IPS-NIHi7 (cell line): Measurements from ENCODE around the gene RALGPS1.

ENCODE experiments used
- DNase-seq: peaks from one replicate; pipeline ENCODE4 v3.0.0; 2012; ENCODE audit warnings: mixed read lengths; ENCODE audit errors: extremely low spot score

Gene RALGPS1

GRCh38 chr9:127051881-127052595, 137.5 kb downstream of the RALGPS1 start:
- DNase-seq, result no peak

DNA sequence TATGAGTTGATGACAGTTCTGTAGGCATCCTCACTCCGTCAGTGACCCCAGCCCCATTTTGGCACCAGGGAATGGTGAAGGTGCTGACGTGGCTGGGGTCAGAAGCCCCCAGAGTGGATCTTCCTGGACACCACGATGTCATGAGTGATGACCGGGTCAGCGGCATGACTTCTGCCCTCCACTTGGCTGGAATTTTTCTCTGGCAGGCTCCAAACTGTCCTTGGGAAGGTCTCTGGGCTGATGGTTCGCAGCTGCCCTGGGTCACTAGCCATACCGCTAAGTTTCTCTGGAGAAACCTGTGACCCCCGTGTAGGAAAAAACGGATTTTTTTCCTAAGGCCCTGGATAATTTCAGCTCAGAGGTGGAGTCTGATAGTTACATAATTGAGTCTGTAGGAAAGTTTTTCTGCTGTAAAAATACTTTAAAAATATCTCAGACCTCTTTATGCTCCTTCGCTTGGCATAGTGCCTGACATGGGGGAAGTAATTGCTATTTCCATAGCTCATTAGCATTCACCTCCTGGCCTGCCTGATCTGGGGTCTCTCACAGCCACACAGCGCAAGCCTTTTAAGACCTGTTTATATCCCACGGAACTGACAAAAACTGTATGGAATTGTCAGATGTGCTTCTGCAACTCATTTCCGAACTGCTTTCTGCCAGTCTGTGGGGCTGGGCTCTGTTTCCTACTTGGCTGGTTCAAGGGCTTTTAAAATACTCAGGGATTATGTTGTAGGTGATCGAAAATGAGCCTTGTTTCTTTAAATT, 138.7 kb downstream of the RALGPS1 start:
- no peak for DNase-seq

- no peak for DNase-seq
Observed at GRCh38 chr9:127053960-127054359, 139.4 kb downstream of the RALGPS1 start.

- no peak for DNase-seq
Observed at GRCh38 chr9:127055745-127056402, 141.3 kb downstream of the RALGPS1 start.

- no peak for DNase-seq
Observed at GRCh38 chr9:127056446-127056845, 141.9 kb downstream of the RALGPS1 start.

DNA sequence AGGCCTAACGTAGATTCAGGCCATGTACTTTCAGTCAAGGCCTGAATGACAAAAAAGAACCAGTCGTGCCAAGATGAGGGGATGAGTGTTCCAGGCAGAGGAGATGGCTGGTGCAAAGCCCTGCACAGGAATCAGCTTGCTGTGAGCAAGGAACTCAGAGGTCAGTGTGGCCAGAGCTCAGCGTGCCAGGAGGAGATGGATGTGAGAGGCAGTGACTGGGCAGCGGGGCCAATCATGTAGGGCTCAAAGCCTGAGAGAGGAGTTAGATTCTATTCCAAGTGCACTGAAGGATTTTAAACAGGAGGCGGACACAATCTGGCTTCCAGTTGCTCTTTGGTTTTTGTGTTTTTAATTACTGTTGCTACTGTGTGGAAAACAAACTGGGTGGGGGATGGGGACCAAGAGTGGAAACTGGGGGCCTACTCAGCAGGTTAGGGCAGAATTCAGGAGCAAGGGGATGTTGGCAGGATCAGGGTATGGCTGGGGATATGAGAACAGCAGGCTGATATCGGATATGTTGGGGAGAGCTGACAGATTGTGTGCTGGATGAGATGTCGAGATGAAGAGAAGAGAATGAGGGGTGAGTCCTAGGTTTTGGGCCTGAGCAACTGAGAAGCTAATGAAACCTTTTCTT, 143.5 kb downstream of the RALGPS1 start:
- DNase-seq, result no peak

DNA sequence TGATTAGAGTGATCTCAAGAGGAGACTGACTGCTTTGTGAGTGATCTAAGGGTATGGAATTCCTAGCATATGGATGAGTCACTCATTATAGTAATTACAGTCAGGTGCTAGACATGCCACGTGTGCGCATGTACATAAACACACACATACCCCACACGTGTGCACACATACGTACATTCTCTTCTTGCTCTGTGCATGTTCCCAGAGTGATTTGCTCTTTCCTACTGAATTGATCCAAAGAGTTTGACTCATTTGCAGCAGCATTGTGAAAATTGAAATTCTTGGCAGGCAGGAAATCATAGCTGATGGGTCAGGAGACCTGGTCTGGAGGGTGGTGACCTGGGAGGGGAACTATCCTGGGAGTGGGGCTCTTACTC, 144.1 kb downstream of the RALGPS1 start:
- DNase-seq, result no peak

- no peak for DNase-seq
Observed at GRCh38 chr9:127059030-127059429, 144.4 kb downstream of the RALGPS1 start.

- DNase-seq, result no peak
Observed at GRCh38 chr9:127059765-127060361, 145.3 kb downstream of the RALGPS1 start.

- DNase-seq, result no peak
Observed at GRCh38 chr9:127061411-127061810, 146.8 kb downstream of the RALGPS1 start.

GRCh38 chr9:127064335-127064734, 149.8 kb downstream of the RALGPS1 start:
- no peak for DNase-seq

GRCh38 chr9:127065592-127065991, 151.0 kb downstream of the RALGPS1 start:
- DNase-seq, result no peak

GRCh38 chr9:127066060-127066850, 151.7 kb downstream of the RALGPS1 start:
- no peak for DNase-seq

GRCh38 chr9:127066851-127067136, 152.2 kb downstream of the RALGPS1 start:
- DNase-seq, result no peak

- no peak for DNase-seq
Observed at GRCh38 chr9:127067603-127068220, 153.1 kb downstream of the RALGPS1 start.

DNA sequence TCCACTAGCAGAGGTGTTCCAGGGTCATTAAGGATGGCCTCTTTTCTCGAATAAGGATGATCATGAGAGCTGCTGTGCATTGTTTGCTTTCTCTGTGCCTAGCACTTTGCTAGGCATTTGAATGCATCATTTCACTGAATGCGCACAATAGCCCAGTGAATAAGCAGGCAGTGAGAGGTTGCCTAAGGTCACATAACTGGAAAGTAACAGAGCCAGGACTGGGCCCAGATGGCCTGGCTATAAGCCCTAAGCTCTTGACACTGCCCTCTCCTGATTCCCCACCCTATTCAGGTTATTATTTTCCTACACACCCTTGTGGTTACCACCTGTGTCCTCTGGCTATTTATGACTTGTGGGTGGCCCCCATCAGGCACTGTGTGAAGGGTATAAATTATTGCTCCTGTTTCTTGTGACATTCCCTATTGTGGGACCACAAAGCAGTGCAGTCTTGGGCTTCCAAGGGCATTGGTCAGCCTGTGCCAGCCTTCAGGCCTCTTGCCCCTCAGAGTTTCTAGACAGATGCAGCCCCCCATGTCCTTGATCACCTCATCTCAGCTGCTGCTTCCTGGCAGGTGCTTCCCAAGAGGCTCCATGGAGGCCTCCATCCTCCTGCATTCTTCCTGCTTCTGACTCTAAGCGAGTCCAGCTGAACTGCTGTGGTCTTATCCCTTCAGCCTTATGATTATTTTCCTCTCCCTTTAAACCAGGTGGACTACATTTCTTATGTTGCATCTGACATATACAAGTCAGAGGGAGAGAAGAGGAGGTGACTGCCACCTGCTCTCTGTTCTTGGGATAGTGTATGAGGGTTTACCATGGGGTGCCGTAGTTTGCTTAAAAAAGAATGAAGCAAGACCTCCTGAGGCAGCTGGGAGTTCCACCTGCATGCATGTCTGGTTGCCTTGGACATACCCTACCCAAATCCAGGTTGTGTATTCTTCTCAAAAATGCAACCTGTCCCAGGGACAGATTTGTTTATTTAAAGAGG, 160.3 kb downstream of the RALGPS1 start:
- no peak for DNase-seq

GRCh38 chr9:127075624-127076372, 161.2 kb downstream of the RALGPS1 start:
- DNase-seq, result no peak

- peak; percentile 40 for DNase-seq
Observed at GRCh38 chr9:127076860-127077643, 162.5 kb downstream of the RALGPS1 start.
